Activated CD8-positive, alpha-beta memory T cell treated with anti-CD3 and anti-CD28 coated beads, Interleukin-2, amount 50 U/mL, for 1 hour (primary cell): ENCODE measurements around the gene SEC24D.
"Not testable (repeated sequence)": the region's sequence is repeated elsewhere in the genome, so short reads cannot be mapped to it uniquely, and the experiment has no call there.

Experiments used
- DNase-seq: peaks from one replicate; pipeline ENCODE4 v3.0.0-alpha.2; 2020; ENCODE audit errors: extremely low read depth

SEC24D gene

GRCh38 chr4:118811832-118812231 is 24.1 kb downstream of the SEC24D start:
- no peak for DNase-seq

GRCh38 chr4:118810991-118811764 is 24.7 kb downstream of the SEC24D start:
- DNase-seq = no peak

GRCh38 chr4:118807659-118808058 is 28.3 kb downstream of the SEC24D start:
- no peak for DNase-seq

GRCh38 chr4:118803253-118803652 is 32.7 kb downstream of the SEC24D start:
- no peak for DNase-seq

GRCh38 chr4:118801895-118802575 is 33.9 kb downstream of the SEC24D start:
- no peak for DNase-seq

- no peak for DNase-seq
Observed at GRCh38 chr4:118799231-118799942, 36.5 kb downstream of the SEC24D start.

GRCh38 chr4:118798658-118799057 is 37.3 kb downstream of the SEC24D start:
- no peak for DNase-seq

GRCh38 chr4:118797558-118798142 is 38.3 kb downstream of the SEC24D start:
- no peak for DNase-seq

- DNase-seq = not testable (repeated sequence)
Observed at GRCh38 chr4:118791690-118792446, 44.1 kb downstream of the SEC24D start.

GRCh38 chr4:118790544-118790943 is 45.4 kb downstream of the SEC24D start:
- no peak for DNase-seq

- DNase-seq = no peak
Observed at GRCh38 chr4:118788911-118789310, 47.0 kb downstream of the SEC24D start.

GRCh38 chr4:118787844-118788380 is 48.0 kb downstream of the SEC24D start:
- DNase-seq = no peak

- no peak for DNase-seq
Observed at GRCh38 chr4:118784776-118785175, 51.1 kb downstream of the SEC24D start.

GRCh38 chr4:118783887-118784286 is 52.0 kb downstream of the SEC24D start:
- DNase-seq = no peak

- DNase-seq = not testable (repeated sequence)
Observed at GRCh38 chr4:118782886-118783285, 53.0 kb downstream of the SEC24D start.

GRCh38 chr4:118777649-118778048 is 58.3 kb downstream of the SEC24D start:
- not testable (repeated sequence) for DNase-seq

GRCh38 chr4:118776955-118777640 is 58.8 kb downstream of the SEC24D start:
- not testable (repeated sequence) for DNase-seq

- DNase-seq = no peak
Observed at GRCh38 chr4:118776157-118776954, 59.6 kb downstream of the SEC24D start.

GRCh38 chr4:118775405-118775804 is 60.5 kb downstream of the SEC24D start:
- no peak for DNase-seq

GRCh38 chr4:118774989-118775388 is 60.9 kb downstream of the SEC24D start:
- no peak for DNase-seq
